ENCODE results near the gene P3H2. TPM values are rescaled to one million over a fixed set of nuclear protein-coding genes. Genes with fewer than 3 reads are reported as not detected.
"Not testable (repeated sequence)": the region's sequence is repeated elsewhere in the genome, so short reads cannot be mapped to it uniquely, and the experiment has no call there.

Gene P3H2
- total RNA-seq, 1 donor from 2014 or later: 3.3 TPM

DNA sequence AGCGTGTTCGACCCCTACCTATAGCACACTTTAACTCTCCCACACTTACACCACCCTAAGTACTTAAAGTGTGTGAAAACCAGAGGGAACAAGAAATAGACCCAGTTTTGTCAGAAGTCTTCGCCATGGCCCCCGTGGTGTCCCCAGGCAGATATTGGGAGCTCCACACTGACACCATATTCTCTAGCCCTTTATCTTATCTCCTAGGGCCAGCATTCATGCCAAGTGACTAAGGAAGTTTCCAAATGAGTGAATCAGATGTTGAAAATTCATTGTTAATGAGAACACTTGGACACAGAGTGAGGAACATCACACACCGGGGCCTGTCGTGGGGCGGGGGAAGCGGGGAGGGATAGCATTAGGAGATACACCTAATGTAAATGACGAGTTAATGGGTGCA, 31.8 kb downstream of the P3H2 start:
- no peak for DNase-seq (ENCODE audit: low spot score)

DNA sequence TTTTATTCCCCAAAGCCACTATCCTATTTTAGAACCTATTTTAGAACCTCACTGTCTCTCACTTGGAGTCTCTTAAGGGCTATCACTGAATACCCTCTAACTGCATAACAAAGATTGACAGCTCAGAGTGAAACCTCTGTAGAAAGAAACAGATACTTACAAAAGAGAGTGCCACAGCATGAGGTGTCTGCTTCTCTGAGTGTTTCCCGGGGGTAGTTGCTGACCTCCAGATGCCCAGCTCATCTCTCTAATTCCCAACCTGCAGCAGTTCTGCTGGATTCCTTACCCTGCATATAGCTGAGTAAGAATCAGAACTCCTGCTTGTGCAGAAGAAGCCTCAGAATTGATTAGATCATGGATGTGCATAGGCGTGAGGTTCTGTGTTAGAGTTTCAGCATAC, 34.5 kb downstream of the P3H2 start:
- DNase-seq (ENCODE audit: low spot score): no peak

DNA sequence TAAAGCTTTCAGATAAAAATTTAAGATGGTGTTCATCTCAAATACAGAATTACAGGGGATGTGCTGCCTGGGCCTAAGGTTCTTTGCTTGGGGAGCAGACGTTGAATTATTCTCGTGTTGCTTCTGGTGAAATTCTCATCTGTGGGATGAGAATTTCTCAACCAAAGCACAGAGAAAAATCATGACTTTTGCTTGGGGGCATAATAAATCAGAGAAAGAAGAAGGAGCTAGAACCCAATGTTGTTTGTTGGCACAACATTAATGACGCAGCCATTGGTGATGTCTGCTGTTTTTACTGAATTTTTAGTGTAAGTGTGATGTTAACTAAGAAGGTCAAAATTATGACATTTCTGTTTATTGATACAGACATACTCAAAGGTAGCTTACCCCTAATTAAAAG, 35.7 kb downstream of the P3H2 start:
- DNase-seq (ENCODE audit: low spot score): no peak

DNA sequence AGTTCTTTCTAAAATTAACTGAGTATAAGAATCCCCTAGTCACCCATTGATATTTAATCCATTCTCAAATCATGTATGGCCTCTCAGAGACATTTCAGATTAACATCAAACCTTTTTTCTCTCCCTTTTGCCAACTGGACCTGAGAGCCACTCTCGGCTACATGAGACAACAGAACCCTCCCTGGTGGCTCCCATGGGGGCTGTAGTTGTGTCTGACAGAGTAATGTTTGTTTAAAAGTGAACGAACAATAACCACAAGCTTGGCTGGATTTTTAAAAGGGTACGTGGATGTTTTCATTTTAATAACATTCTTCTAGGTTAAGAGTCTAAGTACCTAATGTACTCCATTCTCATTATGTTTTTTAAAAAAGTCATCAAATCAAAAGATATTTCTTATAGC, 37.1 kb downstream of the P3H2 start:
- no peak for DNase-seq (ENCODE audit: low spot score)

DNA sequence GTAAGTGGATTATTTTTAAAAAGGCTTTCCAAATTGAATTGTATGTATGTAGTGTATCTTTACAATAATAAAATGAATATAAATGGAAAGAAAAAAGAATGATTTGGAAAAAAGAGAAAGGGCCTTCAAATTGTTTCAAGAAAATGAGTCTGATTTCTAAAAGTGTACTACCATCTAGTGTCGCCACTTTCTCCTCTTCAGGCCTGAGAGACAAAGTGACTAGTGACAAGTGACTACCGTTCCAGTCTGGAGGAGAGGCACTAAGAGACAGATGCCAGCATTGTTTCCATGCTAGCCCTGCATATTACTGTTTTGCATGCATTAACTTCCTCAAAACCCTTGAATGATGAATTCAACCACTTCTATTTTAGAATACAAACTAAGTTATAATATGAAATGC, 39.3 kb downstream of the P3H2 start:
- no peak for DNase-seq (ENCODE audit: low spot score)

DNA sequence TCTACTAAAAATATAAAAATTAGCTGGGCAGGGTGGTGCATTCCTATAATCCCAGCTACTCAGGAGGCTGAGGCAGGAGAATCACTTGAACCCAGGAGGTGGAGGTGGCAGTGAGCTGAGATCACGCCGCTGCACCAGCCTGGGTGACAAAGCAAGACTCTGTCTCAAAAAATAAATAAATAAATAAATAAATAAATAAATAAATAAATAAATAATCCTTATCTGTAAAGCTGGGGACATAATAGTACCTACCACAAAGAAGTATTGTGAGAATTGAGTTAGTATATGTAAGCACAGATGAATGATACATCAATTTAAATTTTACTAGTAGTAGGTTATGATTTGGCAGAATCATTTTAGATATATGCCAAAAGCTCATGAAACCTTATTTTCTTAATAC, 41.5 kb downstream of the P3H2 start:
- not testable (repeated sequence) for DNase-seq (ENCODE audit: low spot score)

DNA sequence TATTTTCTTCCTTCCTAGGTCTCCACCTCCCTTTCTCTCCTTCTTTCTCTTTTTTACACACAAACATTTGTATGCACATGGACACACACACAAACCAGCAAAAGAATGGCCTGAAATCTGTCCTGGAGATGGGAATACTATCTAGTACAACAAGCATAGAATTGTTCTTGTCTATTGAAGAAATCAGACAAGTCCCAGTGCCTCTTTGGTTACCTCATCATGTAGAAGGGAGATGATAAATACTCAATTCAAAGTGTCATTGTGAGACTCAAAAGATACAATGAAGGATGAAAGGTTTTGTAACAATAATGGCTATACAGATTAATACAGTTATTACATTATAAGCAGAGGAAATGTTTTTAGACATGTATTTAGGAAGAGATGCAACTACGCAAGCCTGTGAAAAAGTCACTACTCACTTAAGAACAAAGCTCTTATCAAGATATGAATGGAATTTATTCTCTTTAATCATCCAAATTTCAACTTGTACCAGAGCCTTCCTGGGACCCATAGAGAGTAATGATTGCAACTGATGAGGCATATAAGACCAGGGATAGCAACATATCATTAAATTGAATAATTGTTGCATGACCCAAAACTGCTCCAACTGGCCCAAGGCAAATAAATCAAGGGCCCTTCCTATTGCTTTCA, 43.2 kb downstream of the P3H2 start:
- DNase-seq (ENCODE audit: low spot score): no peak

DNA sequence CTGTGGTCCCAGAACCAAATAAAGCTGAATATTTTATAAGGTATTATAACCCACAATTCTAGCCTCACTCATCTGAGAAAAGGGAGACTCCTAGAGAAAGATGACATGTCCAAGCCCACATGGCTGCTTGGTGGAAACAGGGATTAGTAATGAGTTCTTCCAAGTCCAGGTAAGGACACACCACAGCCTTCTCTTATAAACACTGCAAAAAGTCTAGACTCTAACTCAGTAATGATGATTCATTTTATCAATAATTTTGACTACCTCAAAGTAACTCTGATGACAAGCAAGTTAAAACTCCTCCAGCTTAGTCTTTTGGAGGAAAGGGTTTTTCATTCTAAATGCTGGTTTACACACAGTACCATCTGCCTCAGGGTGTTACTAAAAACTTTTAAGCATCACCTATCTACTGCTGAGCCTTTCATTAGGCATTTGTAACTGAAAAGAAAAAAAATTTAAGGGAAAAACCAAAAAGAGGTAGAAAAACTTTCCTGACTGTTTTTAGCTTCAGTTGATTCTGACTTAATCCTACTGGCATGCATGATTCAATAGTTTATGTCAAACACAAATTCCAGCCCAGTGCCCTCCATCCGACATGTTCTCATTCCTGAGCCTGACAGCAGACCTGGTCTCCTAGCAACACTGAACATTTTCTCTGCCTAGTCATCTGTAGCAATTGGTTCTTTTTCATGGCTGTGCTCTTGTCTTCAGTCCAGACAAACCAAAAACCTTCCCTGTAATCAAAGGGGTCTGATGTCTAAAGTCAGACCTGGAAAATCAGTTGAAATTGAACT, 43.9 kb downstream of the P3H2 start:
- no peak for DNase-seq (ENCODE audit: low spot score)

DNA sequence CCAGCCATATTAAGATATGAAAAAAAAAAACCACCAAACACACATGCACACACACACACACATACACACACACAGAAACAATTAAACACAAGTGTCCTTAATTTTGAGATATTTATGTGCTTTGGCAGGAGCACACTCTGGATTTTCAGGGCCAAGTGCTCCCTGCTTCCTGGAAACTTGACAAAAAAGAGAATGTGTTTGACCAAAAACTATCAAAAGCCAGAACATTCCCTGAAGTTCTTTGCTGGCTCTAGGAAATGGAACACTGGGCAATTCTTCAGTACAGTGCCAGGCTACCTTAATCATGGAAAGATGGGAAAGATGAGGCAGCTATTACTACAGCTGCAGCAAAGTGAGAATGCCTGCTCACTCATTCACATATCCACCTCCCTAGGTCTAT, 44.6 kb downstream of the P3H2 start:
- DNase-seq (ENCODE audit: low spot score): no peak

DNA sequence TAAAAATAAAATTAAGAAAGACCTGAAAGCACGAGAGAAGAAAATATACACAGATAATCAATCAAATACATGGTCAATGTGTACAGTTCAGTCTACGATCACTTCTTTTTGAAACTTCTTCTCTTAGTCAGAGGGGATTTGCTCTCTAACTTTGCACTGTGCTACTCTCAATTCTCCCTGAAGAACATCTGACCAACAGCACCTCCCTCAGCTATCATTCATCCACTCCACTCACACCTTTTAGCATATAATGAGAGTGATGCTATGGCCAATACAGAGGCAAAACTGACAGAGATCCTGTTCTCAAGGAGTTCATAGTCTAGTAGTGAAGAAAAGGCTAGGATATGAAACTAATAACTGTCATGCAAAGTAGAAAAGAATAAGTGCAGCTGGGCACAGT, 45.9 kb downstream of the P3H2 start:
- no peak for DNase-seq (ENCODE audit: low spot score)

DNA sequence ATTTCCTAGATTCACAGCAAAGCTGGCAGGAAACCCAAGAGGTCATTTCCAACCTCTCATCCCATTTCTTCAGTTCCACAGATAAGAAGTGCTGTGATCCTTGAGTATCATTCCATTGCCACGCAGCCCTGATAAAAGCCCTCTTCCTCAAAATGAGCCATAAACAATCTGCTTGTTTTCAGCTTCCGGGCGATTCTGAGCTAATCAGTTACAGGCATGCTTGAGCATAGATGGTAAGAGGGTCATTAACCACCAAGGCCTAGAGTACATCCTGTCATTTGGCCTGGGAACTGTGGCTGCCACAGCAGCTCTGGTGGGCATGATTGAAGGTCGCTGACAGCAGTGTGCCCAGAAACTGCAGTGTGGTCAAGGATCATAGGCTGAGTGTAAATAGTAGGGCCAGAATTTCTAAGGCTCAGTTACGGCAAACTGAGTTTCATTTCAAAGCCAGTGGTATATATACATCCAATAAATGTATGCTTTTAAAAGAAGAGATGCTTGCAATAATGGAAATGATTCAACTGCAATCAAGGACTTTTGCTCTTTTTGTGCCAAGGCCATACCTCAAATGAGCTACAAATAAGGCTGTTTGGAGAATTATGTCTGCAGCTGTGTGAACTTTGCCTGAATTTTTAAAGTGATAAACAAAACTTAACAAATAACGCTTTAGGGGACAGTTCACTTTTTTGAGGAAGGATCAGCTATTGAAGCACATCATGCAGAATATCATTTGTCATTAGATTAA, 47.3 kb downstream of the P3H2 start:
- no peak for DNase-seq (ENCODE audit: low spot score)

DNA sequence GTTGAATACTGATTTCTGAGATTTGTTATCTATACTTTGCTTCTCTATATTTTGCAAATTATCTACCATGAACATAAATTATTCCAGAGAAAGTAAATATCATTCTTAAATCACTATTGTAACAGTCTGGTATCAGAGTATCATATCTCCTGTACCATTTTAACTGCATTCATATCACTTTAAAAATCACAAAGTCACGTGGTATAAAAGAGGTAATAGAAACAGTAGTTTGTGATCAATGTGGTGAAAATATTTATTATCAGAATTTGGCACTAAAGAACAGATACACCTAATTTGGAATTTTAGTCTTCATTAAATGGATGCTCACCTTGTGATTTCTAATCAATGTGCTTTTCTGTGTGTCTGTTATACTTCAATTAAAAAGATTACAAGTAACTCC, 47.8 kb downstream of the P3H2 start:
- no peak for DNase-seq (ENCODE audit: low spot score)

DNA sequence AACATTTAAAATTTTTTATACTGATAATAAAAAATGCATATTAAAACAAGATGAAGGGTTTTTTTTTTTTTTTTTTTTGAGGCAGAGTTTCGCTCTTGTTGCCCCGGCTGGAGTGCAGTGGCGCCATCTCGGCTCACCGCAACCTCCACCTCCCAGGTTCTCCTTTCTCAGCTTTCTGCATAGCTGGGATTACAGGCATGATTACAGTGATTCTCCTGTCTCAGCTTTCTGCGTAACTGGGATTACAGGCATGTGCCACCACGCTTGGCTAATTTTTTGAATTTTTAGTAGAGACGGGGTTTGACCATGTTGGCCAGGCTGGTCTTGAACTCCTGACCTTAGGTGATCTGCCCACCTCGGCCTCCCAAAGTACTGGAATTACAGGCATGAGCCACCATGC, 48.8 kb downstream of the P3H2 start:
- DNase-seq (ENCODE audit: low spot score): not testable (repeated sequence)

DNA sequence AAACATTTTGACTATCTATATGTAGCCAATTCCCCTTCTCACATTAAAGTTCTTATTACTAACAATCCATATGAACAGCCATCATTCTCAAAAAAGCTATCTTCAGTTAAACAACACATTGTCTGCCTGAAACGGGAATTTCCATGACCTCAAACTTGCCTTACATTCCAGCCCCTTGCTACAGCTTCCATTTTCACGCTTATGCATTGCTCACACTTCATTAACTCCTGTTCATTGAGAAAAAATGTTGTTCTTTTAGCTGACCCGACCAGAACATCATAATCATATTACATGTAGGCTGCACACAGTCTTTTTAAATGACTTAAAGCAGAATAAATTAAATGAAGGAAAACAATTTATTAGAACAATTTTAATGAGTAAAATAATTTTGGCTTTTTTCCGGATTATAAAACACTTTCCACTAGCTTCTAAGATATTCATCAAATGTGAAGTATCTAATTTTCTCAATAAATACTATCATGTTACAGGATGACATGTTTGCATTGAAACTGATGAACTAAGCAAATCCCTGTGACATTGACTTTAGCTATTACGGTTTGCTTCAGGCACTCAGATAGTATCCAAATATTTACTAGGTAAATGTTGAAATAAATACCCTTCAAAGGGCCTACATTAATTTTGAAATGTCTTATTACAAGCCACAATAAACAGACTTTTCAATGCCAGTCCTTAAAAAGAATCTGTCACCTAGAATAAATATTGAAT, 49.9 kb downstream of the P3H2 start:
- DNase-seq (ENCODE audit: low spot score): no peak

DNA sequence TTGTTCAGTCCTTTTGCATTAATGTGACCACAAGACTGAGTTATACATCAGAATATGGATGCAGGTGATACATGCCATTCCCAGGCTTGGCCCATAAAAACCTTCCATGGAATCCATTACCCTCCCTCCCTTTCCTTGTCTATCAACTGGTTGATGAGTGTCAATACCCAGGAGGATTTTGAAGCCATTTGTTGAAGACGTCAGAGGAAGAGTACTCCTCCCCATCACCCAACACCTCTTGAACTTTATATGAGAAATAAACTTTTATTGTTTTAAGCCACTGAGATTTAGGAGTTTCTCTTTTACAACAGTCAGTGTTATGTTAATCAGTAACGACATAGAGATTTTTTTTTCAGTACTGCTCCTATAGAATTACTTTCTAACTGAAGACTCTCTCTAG, 55.5 kb downstream of the P3H2 start:
- no peak for DNase-seq (ENCODE audit: low spot score)

DNA sequence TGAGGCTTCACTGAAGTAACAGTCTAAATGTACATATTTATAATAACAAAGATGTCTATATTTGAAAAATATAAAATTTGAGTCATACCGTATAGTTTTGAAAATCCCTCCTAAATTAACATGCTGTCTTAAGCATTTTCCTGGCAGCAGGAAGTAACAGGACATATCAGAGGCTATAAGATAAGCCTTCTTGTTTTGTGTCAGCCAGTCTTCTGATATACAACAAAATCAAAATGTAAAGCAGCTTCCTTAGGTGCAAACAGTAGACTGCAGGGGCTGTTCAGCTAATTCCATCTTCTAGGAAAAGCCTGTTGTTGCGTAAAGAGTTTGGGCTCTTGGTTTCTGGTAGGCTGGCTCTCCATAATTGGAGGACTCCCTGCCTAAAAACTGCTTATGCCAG, 56.0 kb downstream of the P3H2 start:
- DNase-seq (ENCODE audit: low spot score): no peak

DNA sequence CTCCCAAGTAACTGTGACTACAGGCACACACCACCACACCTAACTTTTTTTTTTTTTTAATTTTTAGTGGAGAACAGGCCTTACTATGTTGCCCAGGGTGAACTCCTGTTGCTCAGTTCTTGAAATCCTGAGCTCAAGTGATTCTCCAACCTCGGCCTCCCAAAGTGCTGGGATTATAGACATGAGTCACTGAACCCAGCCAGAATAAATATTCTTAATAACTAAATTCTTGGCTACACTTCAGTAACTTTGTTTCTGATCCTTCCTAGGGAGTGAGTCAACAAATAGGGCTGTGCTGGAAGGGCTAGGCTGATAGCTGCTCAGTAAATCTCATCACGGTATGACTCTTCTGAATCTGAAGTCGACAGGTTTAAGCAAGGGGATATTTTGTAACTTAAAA, 56.6 kb downstream of the P3H2 start:
- no peak for DNase-seq (ENCODE audit: low spot score)

DNA sequence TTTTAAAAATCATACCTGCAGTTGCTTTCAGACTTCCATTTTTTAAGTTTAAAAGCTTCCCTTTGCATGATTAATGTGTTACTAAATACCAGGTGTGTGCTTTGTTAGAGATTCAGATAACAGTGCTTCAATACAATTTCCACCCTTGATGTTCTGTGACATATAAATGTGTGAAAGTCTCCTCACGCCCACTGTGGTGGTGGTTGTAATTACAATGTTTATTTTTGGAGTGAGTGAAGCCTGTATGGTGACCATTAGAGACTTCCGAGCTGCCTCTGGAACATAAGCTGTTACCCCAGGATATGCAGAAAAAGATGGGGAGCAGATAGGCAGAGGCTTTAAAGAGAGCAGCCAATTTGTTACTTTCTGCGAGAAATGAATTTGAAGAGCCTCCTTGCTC, 57.2 kb downstream of the P3H2 start:
- DNase-seq (ENCODE audit: low spot score): no peak

DNA sequence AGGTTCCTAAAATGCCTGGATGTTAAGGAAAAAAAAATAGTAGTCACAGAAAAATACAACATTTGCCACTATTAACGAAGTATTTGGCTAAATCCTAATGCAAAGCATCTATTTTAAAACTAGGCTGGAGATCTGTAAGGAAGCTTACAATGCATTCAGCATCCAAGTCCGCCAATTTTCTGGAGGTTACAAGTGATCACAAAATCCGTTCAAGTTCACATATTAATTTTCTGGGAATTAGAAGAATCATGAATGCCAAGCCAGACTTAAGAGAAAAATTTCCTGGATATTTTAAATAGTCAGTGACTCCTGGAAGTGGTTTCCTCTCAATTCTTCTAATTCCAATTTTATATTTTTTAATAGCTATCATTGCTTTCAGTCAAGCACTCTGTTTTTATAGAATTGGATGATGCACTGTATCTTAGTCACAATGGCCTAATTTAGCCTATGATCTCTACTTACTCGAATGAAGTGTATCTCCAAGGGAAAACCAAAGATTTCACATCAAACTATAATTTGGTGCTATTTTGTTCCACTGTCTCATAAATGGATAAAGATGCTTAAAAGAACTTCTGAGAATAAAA, 60.4 kb downstream of the P3H2 start:
- no peak for DNase-seq (ENCODE audit: low spot score)

DNA sequence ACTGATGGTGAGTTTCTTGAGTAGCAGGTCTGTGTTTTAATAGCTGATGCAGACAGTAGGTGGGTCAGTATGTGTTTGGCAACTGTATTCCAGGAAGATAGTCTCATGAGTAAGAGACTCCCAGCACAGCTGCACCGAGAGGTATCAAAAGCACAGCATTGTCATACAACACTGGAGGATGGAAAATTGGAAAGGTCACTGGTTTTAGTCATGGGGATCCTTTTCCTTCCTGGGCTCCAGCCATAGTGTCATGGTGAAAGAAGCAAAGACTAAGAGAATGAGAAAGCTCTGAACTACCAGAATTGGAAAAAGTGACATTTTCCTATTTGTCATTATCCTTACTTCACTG, 61.5 kb downstream of the P3H2 start:
- DNase-seq (ENCODE audit: low spot score): no peak

DNA sequence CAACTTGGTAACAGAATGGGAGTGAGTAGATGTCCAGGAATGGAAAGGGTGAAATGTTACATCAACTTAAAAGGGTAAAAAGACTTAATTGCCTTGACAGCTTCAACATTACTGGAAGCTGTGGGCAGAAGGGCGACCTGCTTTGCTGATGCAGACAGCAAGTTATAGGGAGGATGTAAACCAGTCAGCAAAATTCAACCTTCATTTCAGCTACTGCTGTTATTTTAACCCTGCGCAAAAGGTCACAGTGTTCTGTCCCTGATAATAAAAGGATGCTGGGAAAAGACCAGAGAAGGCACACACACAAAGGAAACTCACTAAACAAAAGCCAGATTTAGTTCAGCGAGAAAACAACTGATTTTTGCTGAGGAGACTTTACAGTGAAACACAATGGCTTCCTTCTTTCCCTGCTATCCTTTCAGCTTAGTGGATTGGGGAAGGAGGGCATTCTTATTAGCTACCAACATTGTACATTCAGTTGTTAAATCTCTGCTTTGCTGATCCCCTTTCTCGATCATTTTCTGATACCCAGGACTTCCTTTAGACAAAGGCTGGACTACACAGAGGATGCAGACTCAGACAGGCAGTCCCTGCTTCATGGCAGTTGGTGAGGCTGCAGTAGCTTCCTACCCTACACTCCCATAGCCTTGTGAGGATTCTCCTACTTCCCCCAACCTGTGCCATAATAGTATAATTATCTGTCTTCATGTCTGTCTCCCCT, 62.0 kb downstream of the P3H2 start:
- DNase-seq (ENCODE audit: low spot score): no peak
